Islet of Langerhans (tissue), 1 donor: ENCODE results near the gene CCDC93.

Source experiments
- FAIRE-seq: peaks from one replicate; lab custom pipeline; 2011; peaks lifted over from hg19 to GRCh38; lab: Jason Lieb, UNC

The CCDC93 gene

GRCh38 chr2:117987121-117987520, 26.7 kb downstream of the CCDC93 start:
- no peak for FAIRE-seq

- no peak for FAIRE-seq
Measured at GRCh38 chr2:117985092-117985491, 28.8 kb downstream of the CCDC93 start.

GRCh38 chr2:117984208-117984607, 29.7 kb downstream of the CCDC93 start:
- FAIRE-seq: no peak

- no peak for FAIRE-seq
Measured at GRCh38 chr2:117983040-117983439, 30.8 kb downstream of the CCDC93 start.

GRCh38 chr2:117982376-117983033, 31.4 kb downstream of the CCDC93 start:
- no peak for FAIRE-seq

- FAIRE-seq: no peak
Measured at GRCh38 chr2:117981810-117982209, 32.1 kb downstream of the CCDC93 start.

GRCh38 chr2:117980783-117981676, 32.8 kb downstream of the CCDC93 start:
- peak; percentile 95 for FAIRE-seq

- no peak for FAIRE-seq
Measured at GRCh38 chr2:117979911-117980701, 33.8 kb downstream of the CCDC93 start.

- no peak for FAIRE-seq
Measured at GRCh38 chr2:117977696-117978095, 36.2 kb downstream of the CCDC93 start.

GRCh38 chr2:117976581-117976980, 37.3 kb downstream of the CCDC93 start:
- FAIRE-seq: no peak

- FAIRE-seq: no peak
Measured at GRCh38 chr2:117973498-117974082, 40.3 kb downstream of the CCDC93 start.

GRCh38 chr2:117972476-117973123, 41.3 kb downstream of the CCDC93 start:
- FAIRE-seq: no peak

- FAIRE-seq: no peak
Measured at GRCh38 chr2:117968722-117969121, 45.1 kb downstream of the CCDC93 start.

- FAIRE-seq: no peak
Measured at GRCh38 chr2:117967977-117968718, 45.7 kb downstream of the CCDC93 start.

GRCh38 chr2:117963446-117963845, 50.4 kb downstream of the CCDC93 start:
- FAIRE-seq: no peak

GRCh38 chr2:117961201-117961600, 52.7 kb downstream of the CCDC93 start:
- no peak for FAIRE-seq

- no peak for FAIRE-seq
Measured at GRCh38 chr2:117960231-117960630, 53.6 kb downstream of the CCDC93 start.

- no peak for FAIRE-seq
Measured at GRCh38 chr2:117958186-117958585, 55.7 kb downstream of the CCDC93 start.

- no peak for FAIRE-seq
Measured at GRCh38 chr2:117957616-117958015, 56.3 kb downstream of the CCDC93 start.

GRCh38 chr2:117956036-117956796, 57.7 kb downstream of the CCDC93 start:
- no peak for FAIRE-seq
